GM12864 (cell line): ENCODE results near the gene GRAMD2B.

Experiments
- DNase-seq: peaks from one replicate; pipeline ENCODE4 v3.0.0-alpha.2; 2011; ENCODE audit warnings: low read depth
- H3K4me3 ChIP-seq: 2 replicates; pipeline ENCODE4 v1.5.1; 2011; ENCODE audit warnings: mild to moderate bottlenecking, low read depth, low read length, control low read depth
- CTCF ChIP-seq: IDR thresholded peaks from 2 replicates; pipeline ENCODE4 v1.5.1; 2011; ENCODE audit warnings: low read depth, mild to moderate bottlenecking, moderate library complexity, low read length, control low read depth, inconsistent platforms; ENCODE audit errors: missing control alignments

Gene GRAMD2B

GRCh38 chr5:126384985-126385384, 38.2 kb upstream of the GRAMD2B start:
- H3K4me3 ChIP-seq, result no peak overlapping the region
- TF ChIP-seq CTCF, result no peak
- DNase-seq, result no peak

- no peak for TF ChIP-seq CTCF
- no peak overlapping the region for H3K4me3 ChIP-seq
- DNase-seq, result no peak
Observed at GRCh38 chr5:126385524-126386502, 37.4 kb upstream of the GRAMD2B start.

GRCh38 chr5:126389179-126389578, 34.0 kb upstream of the GRAMD2B start:
- TF ChIP-seq CTCF, result no peak
- no peak for DNase-seq
- H3K4me3 ChIP-seq, result no peak overlapping the region

- no peak overlapping the region for H3K4me3 ChIP-seq
- no peak for DNase-seq
- TF ChIP-seq CTCF, result no peak
Observed at GRCh38 chr5:126390051-126390450, 33.2 kb upstream of the GRAMD2B start.

GRCh38 chr5:126391386-126391785, 31.8 kb upstream of the GRAMD2B start:
- no peak for TF ChIP-seq CTCF

GRCh38 chr5:126394211-126394788, 28.9 kb upstream of the GRAMD2B start:
- H3K4me3 ChIP-seq, result no peak overlapping the region
- no peak for TF ChIP-seq CTCF
- DNase-seq, result no peak

More at GRCh38 chr5:126391386-126391785, 31.8 kb upstream of the GRAMD2B start:
- DNase-seq, result no peak
- H3K4me3 ChIP-seq, result no peak overlapping the region
